NOMO-1 treated with dmso at 0.1 percent for 144 hours (cell line): ENCODE measurements around the gene ATP5F1E.
A peak's percentile ranks its signal among the peaks of the same experiment; 100 is the strongest.
"Not testable (repeated sequence)": the region's sequence is repeated elsewhere in the genome, so short reads cannot be mapped to it uniquely, and the experiment has no call there.

Experiments used
- DNase-seq: peaks from one replicate; lab custom pipeline; 2025; ENCODE audit not compliant: unreplicated experiment; lab: John Stamatoyannopoulos, UW

Gene ATP5F1E

GRCh38 chr20:59043698-59044097, 11.6 kb upstream of the ATP5F1E start:
- DNase-seq = peak; percentile 43

- peak; percentile 88 for DNase-seq
Measured at GRCh38 chr20:59042796-59043631, 10.9 kb upstream of the ATP5F1E start.

GRCh38 chr20:59042151-59042795, 10.1 kb upstream of the ATP5F1E start, which contains the start of gene PRELID3B:
TSS of gene PRELID3B (minus strand) at chr20:59042786. CDS start at chr20:59042730, 56 bp downstream.
- peak; percentile 5 for DNase-seq

GRCh38 chr20:59041487-59041886, 9.4 kb upstream of the ATP5F1E start:
- DNase-seq = not testable (repeated sequence)

GRCh38 chr20:59040667-59041066, 8.5 kb upstream of the ATP5F1E start:
- DNase-seq = no peak

- no peak for DNase-seq
Measured at GRCh38 chr20:59039233-59039632, 7.1 kb upstream of the ATP5F1E start.

- DNase-seq = no peak
Measured at GRCh38 chr20:59037386-59037785, 5.3 kb upstream of the ATP5F1E start.

- no peak for DNase-seq
Measured at GRCh38 chr20:59035381-59035780, 3.2 kb upstream of the ATP5F1E start.

- DNase-seq = no peak
Measured at GRCh38 chr20:59033616-59034165, 1.6 kb upstream of the ATP5F1E start.

GRCh38 chr20:59033093-59033492, 958 bp upstream of the ATP5F1E start:
- DNase-seq = no peak

- DNase-seq = no peak
Measured at GRCh38 chr20:59032713-59033059, 551 bp upstream of the ATP5F1E start.

- DNase-seq = no peak
Measured at GRCh38 chr20:59031564-59032022, 542 bp downstream of the ATP5F1E start.

- no peak for DNase-seq
Measured at GRCh38 chr20:59030911-59031563, 1.1 kb downstream of the ATP5F1E start.

GRCh38 chr20:59028812-59029211, 3.3 kb downstream of the ATP5F1E start:
- no peak for DNase-seq

GRCh38 chr20:59027741-59028320, 4.3 kb downstream of the ATP5F1E start:
- no peak for DNase-seq

- DNase-seq = no peak
Measured at GRCh38 chr20:59026904-59027740, 5.0 kb downstream of the ATP5F1E start.

GRCh38 chr20:59025511-59025910, 6.6 kb downstream of the ATP5F1E start:
- no peak for DNase-seq

- no peak for DNase-seq
Measured at GRCh38 chr20:59025086-59025485, 7.0 kb downstream of the ATP5F1E start.

- DNase-seq = no peak
Measured at GRCh38 chr20:59024111-59024530, 8.0 kb downstream of the ATP5F1E start.

GRCh38 chr20:59023616-59024015, 8.5 kb downstream of the ATP5F1E start:
- no peak for DNase-seq
